ENCODE results near the gene RBL2.

The RBL2 gene

GRCh38 chr16:53456625-53457024 lies 22.4 kb downstream of the RBL2 start:
- Histone ChIP-seq H3K9me3 (ENCODE audit: control insufficient read depth, insufficient read depth, low read length) (no peaks in the 10 kb centered on the region), H3K9ac (ENCODE audit: low read depth, low read length) (no peak overlapping the region), H3K36me3 (ENCODE audit: control insufficient read depth, insufficient read depth, low read length) (peaks cover 5% of the 10 kb centered on the region), H3K4me3 (ENCODE audit: low read depth, low read length) (no peak overlapping the region), H3K4me1 (ENCODE audit: control insufficient read depth, insufficient read depth, low read length) (no peaks in the 10 kb centered on the region), H3K27me3 (ENCODE audit: control insufficient read depth, insufficient read depth, low read length) (no peaks in the 10 kb centered on the region)

- no peaks in the 10 kb centered on the region for H3K27me3 ChIP-seq (ENCODE audit: control insufficient read depth, insufficient read depth, low read length)
- no peaks in the 10 kb centered on the region for H3K4me1 ChIP-seq (ENCODE audit: control insufficient read depth, insufficient read depth, low read length)
- no peaks in the 10 kb centered on the region for H3K9me3 ChIP-seq (ENCODE audit: control insufficient read depth, insufficient read depth, low read length)
- peaks cover 5% of the 10 kb centered on the region for H3K36me3 ChIP-seq (ENCODE audit: control insufficient read depth, insufficient read depth, low read length)
- H3K4me3 ChIP-seq (ENCODE audit: low read depth, low read length), result no peak overlapping the region
- no peak overlapping the region for H3K9ac ChIP-seq (ENCODE audit: low read depth, low read length)
These were observed 23.4 kb downstream of the RBL2 start for GRCh38 chr16:53457670-53458069.

GRCh38 chr16:53458635-53459034 lies 24.4 kb downstream of the RBL2 start:
- no peaks in the 10 kb centered on the region for H3K9me3 ChIP-seq (ENCODE audit: control insufficient read depth, insufficient read depth, low read length)
- H3K4me3 ChIP-seq (ENCODE audit: low read depth, low read length), result no peak overlapping the region
- peaks cover 5% of the 10 kb centered on the region for H3K36me3 ChIP-seq (ENCODE audit: control insufficient read depth, insufficient read depth, low read length)
- H3K9ac ChIP-seq (ENCODE audit: low read depth, low read length), result no peak overlapping the region
- H3K4me1 ChIP-seq (ENCODE audit: control insufficient read depth, insufficient read depth, low read length), result no peaks in the 10 kb centered on the region
- no peaks in the 10 kb centered on the region for H3K27me3 ChIP-seq (ENCODE audit: control insufficient read depth, insufficient read depth, low read length)

- Histone ChIP-seq H3K4me1 (ENCODE audit: control insufficient read depth, insufficient read depth, low read length) (no peaks in the 10 kb centered on the region), H3K27me3 (ENCODE audit: control insufficient read depth, insufficient read depth, low read length) (no peaks in the 10 kb centered on the region), H3K4me3 (ENCODE audit: low read depth, low read length) (no peak overlapping the region), H3K9ac (ENCODE audit: low read depth, low read length) (no peak overlapping the region), H3K9me3 (ENCODE audit: control insufficient read depth, insufficient read depth, low read length) (no peaks in the 10 kb centered on the region), H3K36me3 (ENCODE audit: control insufficient read depth, insufficient read depth, low read length) (peaks cover 18% of the 10 kb centered on the region)
These were observed 31.5 kb downstream of the RBL2 start for GRCh38 chr16:53465606-53466280.

GRCh38 chr16:53476867-53477266 lies 42.6 kb downstream of the RBL2 start:
- H3K36me3 ChIP-seq (ENCODE audit: control insufficient read depth, insufficient read depth, low read length), result no peaks in the 10 kb centered on the region
- no peaks in the 10 kb centered on the region for H3K9me3 ChIP-seq (ENCODE audit: control insufficient read depth, insufficient read depth, low read length)
- H3K4me3 ChIP-seq (ENCODE audit: low read depth, low read length), result no peak overlapping the region
- H3K9ac ChIP-seq (ENCODE audit: low read depth, low read length), result no peak overlapping the region
- no peaks in the 10 kb centered on the region for H3K27me3 ChIP-seq (ENCODE audit: control insufficient read depth, insufficient read depth, low read length)
- H3K4me1 ChIP-seq (ENCODE audit: control insufficient read depth, insufficient read depth, low read length), result no peaks in the 10 kb centered on the region

- no peaks in the 10 kb centered on the region for H3K27me3 ChIP-seq (ENCODE audit: control insufficient read depth, insufficient read depth, low read length)
- H3K4me3 ChIP-seq (ENCODE audit: low read depth, low read length), result no peak overlapping the region
- H3K9ac ChIP-seq (ENCODE audit: low read depth, low read length), result no peak overlapping the region
- H3K36me3 ChIP-seq (ENCODE audit: control insufficient read depth, insufficient read depth, low read length), result no peaks in the 10 kb centered on the region
- no peaks in the 10 kb centered on the region for H3K4me1 ChIP-seq (ENCODE audit: control insufficient read depth, insufficient read depth, low read length)
- no peaks in the 10 kb centered on the region for H3K9me3 ChIP-seq (ENCODE audit: control insufficient read depth, insufficient read depth, low read length)
These were observed 44.7 kb downstream of the RBL2 start for GRCh38 chr16:53478965-53479364.

- no peaks in the 10 kb centered on the region for H3K36me3 ChIP-seq (ENCODE audit: control insufficient read depth, insufficient read depth, low read length)
- no peak overlapping the region for H3K4me3 ChIP-seq (ENCODE audit: low read depth, low read length)
- no peaks in the 10 kb centered on the region for H3K9me3 ChIP-seq (ENCODE audit: control insufficient read depth, insufficient read depth, low read length)
- no peak overlapping the region for H3K9ac ChIP-seq (ENCODE audit: low read depth, low read length)
- no peaks in the 10 kb centered on the region for H3K4me1 ChIP-seq (ENCODE audit: control insufficient read depth, insufficient read depth, low read length)
- no peaks in the 10 kb centered on the region for H3K27me3 ChIP-seq (ENCODE audit: control insufficient read depth, insufficient read depth, low read length)
These were observed 46.1 kb downstream of the RBL2 start for GRCh38 chr16:53480394-53480793.

- H3K27me3 ChIP-seq (ENCODE audit: control insufficient read depth, insufficient read depth, low read length), result no peaks in the 10 kb centered on the region
- H3K36me3 ChIP-seq (ENCODE audit: control insufficient read depth, insufficient read depth, low read length), result peaks cover 2% of the 10 kb centered on the region
- no peaks in the 10 kb centered on the region for H3K4me1 ChIP-seq (ENCODE audit: control insufficient read depth, insufficient read depth, low read length)
- H3K9ac ChIP-seq (ENCODE audit: low read depth, low read length), result no peak overlapping the region
- no peaks in the 10 kb centered on the region for H3K9me3 ChIP-seq (ENCODE audit: control insufficient read depth, insufficient read depth, low read length)
- H3K4me3 ChIP-seq (ENCODE audit: low read depth, low read length), result no peak overlapping the region
These were observed 47.9 kb downstream of the RBL2 start for GRCh38 chr16:53482123-53482522.

GRCh38 chr16:53484542-53484941 lies 50.3 kb downstream of the RBL2 start:
- Histone ChIP-seq H3K36me3 (ENCODE audit: control insufficient read depth, insufficient read depth, low read length) (peaks cover 2% of the 10 kb centered on the region), H3K9me3 (ENCODE audit: control insufficient read depth, insufficient read depth, low read length) (no peaks in the 10 kb centered on the region), H3K9ac (ENCODE audit: low read depth, low read length) (no peak overlapping the region), H3K4me3 (ENCODE audit: low read depth, low read length) (no peak overlapping the region), H3K4me1 (ENCODE audit: control insufficient read depth, insufficient read depth, low read length) (no peaks in the 10 kb centered on the region), H3K27me3 (ENCODE audit: control insufficient read depth, insufficient read depth, low read length) (no peaks in the 10 kb centered on the region)

- H3K4me1 ChIP-seq (ENCODE audit: control insufficient read depth, insufficient read depth, low read length), result no peaks in the 10 kb centered on the region
- H3K36me3 ChIP-seq (ENCODE audit: control insufficient read depth, insufficient read depth, low read length), result peaks cover 5% of the 10 kb centered on the region
- H3K9ac ChIP-seq (ENCODE audit: low read depth, low read length), result no peak overlapping the region
- no peaks in the 10 kb centered on the region for H3K27me3 ChIP-seq (ENCODE audit: control insufficient read depth, insufficient read depth, low read length)
- no peak overlapping the region for H3K4me3 ChIP-seq (ENCODE audit: low read depth, low read length)
- no peaks in the 10 kb centered on the region for H3K9me3 ChIP-seq (ENCODE audit: control insufficient read depth, insufficient read depth, low read length)
These were observed 52.0 kb downstream of the RBL2 start for GRCh38 chr16:53486230-53486629.

GRCh38 chr16:53489755-53490154 lies 55.5 kb downstream of the RBL2 start:
- H3K9ac ChIP-seq (ENCODE audit: low read depth, low read length), result no peak overlapping the region
- H3K27me3 ChIP-seq (ENCODE audit: control insufficient read depth, insufficient read depth, low read length), result no peaks in the 10 kb centered on the region
- H3K4me1 ChIP-seq (ENCODE audit: control insufficient read depth, insufficient read depth, low read length), result no peaks in the 10 kb centered on the region
- no peaks in the 10 kb centered on the region for H3K9me3 ChIP-seq (ENCODE audit: control insufficient read depth, insufficient read depth, low read length)
- H3K36me3 ChIP-seq (ENCODE audit: control insufficient read depth, insufficient read depth, low read length), result peaks cover 11% of the 10 kb centered on the region
- H3K4me3 ChIP-seq (ENCODE audit: low read depth, low read length), result no peak overlapping the region

GRCh38 chr16:53492503-53492902 lies 58.2 kb downstream of the RBL2 start:
- Histone ChIP-seq H3K36me3 (ENCODE audit: control insufficient read depth, insufficient read depth, low read length) (peaks cover 12% of the 10 kb centered on the region), H3K4me1 (ENCODE audit: control insufficient read depth, insufficient read depth, low read length) (no peaks in the 10 kb centered on the region), H3K4me3 (ENCODE audit: low read depth, low read length) (no peak overlapping the region), H3K27me3 (ENCODE audit: control insufficient read depth, insufficient read depth, low read length) (no peaks in the 10 kb centered on the region), H3K9ac (ENCODE audit: low read depth, low read length) (no peak overlapping the region), H3K9me3 (ENCODE audit: control insufficient read depth, insufficient read depth, low read length) (no peaks in the 10 kb centered on the region)

Measured in iPS-15b (cell line).